Sigmoid colon (tissue), 4 donors: ENCODE measurements around the gene SUMF1.

Source experiments
- CTCF ChIP-seq, 4 experiments: fragments of 450-650 bp in 3 of 4; fragments of 200-600 bp in 1 of 4; IDR thresholded peaks; one replicate each; pipeline ENCODE4 v1.5.1; 2016 to 2019; ENCODE audit warnings: antibody characterized with exemption in 4 of 4, mild to moderate bottlenecking in 3 of 4, moderate library complexity in 2 of 4
- EP300 ChIP-seq, 4 donors: sonication (generic); formaldehyde crosslinking; IDR thresholded peaks; one replicate each; pipeline ENCODE4 v1.6.1; 2017; ENCODE audit warnings: antibody characterized with exemption in 4 of 4
- POLR2A ChIP-seq, 2 donors: fragments of 450-650 bp; IDR thresholded peaks; one replicate each; pipeline ENCODE4 v1.6.1; 2016; ENCODE audit warnings: antibody characterized with exemption in 2 of 2, mild to moderate bottlenecking in 2 of 2, moderate library complexity in 2 of 2

- TF ChIP-seq CTCF (IDR thresholded peaks at IDR 0.05) (no peak), POLR2A (IDR thresholded peaks at IDR 0.05) (no peak), EP300 (IDR thresholded peaks at IDR 0.05) (no peak)
These were observed 57.0 kb downstream of the SUMF1 start for GRCh38 chr3:4409971-4410573.
